ENCODE data around the gene ZFAND3.

- TF ChIP-seq, protein P1, sequence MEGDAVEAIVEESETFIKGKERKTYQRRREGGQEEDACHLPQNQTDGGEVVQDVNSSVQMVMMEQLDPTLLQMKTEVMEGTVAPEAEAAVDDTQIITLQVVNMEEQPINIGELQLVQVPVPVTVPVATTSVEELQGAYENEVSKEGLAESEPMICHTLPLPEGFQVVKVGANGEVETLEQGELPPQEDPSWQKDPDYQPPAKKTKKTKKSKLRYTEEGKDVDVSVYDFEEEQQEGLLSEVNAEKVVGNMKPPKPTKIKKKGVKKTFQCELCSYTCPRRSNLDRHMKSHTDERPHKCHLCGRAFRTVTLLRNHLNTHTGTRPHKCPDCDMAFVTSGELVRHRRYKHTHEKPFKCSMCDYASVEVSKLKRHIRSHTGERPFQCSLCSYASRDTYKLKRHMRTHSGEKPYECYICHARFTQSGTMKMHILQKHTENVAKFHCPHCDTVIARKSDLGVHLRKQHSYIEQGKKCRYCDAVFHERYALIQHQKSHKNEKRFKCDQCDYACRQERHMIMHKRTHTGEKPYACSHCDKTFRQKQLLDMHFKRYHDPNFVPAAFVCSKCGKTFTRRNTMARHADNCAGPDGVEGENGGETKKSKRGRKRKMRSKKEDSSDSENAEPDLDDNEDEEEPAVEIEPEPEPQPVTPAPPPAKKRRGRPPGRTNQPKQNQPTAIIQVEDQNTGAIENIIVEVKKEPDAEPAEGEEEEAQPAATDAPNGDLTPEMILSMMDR (IDR thresholded peaks at IDR 0.05; ENCODE audit: borderline replicate concordance, extremely low read depth, low read length, poor library complexity, severe bottlenecking) = no peak
- TF ChIP-seq EZH2 (IDR thresholded peaks at IDR 0.05; ENCODE audit: borderline replicate concordance, low read depth, low read length, severe bottlenecking) = no peak
These were observed 18.0 kb upstream of the ZFAND3 start for GRCh38 chr6:37801605-37801940.
